GM18499 (cell line): ENCODE results near the gene NFASC.

Experiments
- ATAC-seq: cut with Tn5 transposase; IDR thresholded peaks from one replicate; pipeline ENCODE4 v1.9.1; 2021; ENCODE audit warnings: moderate number of reproducible peaks; ENCODE audit not compliant: insufficient read depth, unreplicated experiment

NFASC gene

GRCh38 chr1:204870160-204870912, at the start of gene NFASC:
NFASC (plus strand) TSS chr1:204870862; CDS start chr1:204944316, 73,454 bp downstream.
- no peak for ATAC-seq

DNA sequence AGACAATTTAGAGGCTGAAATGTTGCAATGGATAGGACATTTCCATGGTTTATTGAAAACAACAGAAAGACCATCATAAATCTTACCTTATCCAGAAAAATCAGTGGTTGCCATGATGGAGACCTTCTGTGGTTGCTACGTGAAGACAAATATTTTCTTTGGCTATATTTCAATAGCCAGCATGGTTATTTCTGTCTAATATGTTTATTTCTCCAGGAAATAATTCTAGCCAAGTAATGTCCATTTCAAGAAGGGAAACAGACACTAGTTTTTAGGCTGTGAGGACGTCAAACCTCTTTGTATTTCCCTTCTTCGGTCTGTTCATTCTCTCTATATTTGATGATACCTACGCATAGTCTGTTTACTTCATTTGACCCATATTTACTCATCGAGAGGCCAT, 49.2 kb upstream of the NFASC start:
- no peak for ATAC-seq

GRCh38 chr1:204821924-204822323, 48.7 kb upstream of the NFASC start:
- no peak for ATAC-seq

GRCh38 chr1:204826970-204827369, 43.7 kb upstream of the NFASC start:
- ATAC-seq, result no peak

DNA sequence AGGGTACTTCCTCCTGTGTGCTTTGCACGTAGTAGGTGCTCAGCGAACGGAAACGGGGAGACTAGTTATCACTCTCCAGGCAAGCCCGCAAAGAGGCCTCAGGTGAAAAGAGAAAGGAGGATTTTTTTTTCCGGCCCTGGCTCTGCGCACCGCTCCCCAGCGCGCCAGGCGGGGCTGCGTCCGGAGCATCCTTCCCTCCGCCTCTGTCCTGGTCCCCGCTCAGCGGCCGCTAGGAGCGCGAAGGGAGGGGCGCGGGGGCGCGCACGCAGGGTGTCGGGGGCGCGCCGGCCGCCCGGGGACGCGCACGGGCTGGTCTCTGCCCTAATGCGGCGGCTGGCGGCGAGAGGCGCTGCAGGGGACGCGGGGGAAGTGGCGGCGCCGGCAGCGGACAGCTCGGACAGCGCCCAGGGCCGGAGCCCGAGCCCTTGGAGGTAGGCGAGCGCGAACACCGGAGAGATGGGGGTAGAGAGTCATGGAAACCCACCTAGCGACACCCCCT, 42.3 kb upstream of the NFASC start:
- ATAC-seq, result no peak

DNA sequence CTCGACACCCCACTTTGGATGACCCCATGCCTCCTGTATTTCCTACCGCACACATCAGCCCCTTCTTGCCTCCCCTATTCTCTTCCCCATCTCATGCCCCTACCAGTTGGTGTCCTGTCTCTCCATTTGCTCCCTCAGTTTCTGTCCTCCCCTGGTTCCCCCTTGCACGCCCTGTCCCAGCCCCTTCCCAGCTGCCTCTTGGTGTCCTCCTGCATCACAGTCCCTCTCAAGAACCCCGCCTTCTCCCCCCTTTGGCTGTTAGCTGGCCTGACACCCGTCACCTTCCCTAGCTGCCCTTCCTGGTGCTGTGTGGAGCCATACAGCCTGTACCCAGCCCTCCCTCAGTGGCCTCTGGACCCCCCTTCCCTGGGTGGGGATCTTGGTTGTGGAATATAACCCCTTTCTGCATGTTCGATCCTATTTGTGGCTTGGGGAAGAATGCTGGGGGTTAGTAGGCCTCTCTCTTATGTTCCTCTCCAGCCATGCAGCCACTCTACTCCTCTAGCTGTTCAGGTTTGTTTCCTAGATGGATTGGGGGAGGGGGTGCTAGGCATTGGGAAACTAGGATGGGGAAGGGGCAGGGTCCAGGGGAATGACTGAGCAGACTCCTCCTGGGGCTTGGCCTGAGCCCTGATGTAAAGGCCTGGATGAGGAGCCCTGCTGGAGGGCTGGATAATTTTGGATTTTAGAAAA, 41.4 kb upstream of the NFASC start:
- no peak for ATAC-seq

GRCh38 chr1:204830747-204831146, 39.9 kb upstream of the NFASC start:
- ATAC-seq, result no peak

DNA sequence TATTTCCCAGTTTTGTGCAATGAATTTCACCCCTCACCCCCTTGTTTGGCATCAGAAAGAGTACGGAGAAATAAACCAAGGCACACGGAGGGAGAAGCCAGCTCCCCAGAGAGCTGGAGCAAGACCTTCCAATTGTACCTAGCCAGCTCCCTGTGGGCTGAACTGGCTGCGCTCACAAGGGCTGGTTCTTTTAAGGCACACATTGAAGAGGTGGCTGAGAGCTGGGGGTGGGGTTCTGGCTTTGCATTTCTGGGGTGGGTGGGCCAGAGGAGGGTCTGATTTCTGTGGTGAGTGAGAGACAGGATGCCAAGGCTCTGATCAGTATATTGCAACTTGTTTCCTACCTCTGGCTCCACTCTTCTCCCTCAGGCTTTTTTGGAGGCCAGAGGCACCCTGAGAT, 39.5 kb upstream of the NFASC start:
- no peak for ATAC-seq

DNA sequence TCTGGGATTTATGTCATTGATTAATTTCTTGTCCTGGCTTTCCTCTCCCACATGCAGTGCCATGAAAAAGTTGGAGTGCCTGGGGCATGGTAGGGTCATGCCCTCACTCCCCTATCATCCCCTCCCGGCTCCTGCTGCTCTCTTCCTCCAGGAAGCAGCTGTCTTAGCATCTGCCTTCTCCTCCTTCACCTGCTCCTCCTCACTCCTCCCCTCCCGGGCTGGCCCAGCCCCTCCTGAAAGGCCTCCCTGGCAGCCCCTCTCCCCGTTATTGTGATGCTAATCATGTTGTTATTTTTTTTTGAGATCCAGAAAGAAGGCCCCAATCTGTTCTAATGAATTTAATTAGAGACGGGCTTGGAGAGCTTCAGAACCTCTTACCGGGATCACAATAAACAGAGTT, 36.3 kb upstream of the NFASC start:
- ATAC-seq, result no peak

DNA sequence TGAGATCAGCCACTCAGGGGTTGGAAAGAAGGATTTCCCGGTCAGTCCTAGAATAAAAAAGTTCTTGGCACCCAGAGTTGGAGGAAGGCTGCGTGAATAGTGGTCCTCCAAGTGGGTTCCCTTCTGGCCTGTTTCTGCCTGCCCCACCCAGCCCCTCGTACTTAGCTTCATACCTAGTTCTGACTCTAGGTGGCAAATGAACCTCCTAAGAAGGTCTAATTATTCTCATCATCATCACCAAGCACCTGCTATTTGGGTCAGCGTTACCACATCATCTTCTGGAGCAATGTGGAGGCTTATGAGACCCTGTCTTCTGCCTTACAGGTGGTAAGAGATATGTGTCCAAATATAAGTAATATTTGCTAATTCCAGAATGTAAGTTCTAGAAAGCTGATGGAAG, 35.9 kb upstream of the NFASC start:
- no peak for ATAC-seq

DNA sequence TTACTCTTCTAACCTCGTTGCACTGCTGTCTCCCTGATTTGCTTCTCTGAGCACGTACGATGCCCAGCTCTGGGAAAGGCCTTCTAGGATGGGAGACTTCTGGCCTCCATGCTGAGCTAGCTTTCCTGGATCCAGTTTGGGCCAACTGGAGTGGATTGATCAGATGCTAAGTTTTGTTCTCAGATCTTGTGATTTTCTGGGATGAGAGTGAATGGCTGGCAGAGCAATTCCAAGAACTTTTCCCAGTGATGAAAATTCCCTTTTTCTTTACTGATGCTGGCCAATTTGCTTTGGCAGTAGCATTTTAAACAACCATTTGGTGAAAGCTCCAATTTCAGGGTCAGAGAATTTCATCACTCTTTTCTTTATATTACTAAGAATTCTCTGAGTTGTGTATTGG, 34.9 kb upstream of the NFASC start:
- ATAC-seq, result no peak

DNA sequence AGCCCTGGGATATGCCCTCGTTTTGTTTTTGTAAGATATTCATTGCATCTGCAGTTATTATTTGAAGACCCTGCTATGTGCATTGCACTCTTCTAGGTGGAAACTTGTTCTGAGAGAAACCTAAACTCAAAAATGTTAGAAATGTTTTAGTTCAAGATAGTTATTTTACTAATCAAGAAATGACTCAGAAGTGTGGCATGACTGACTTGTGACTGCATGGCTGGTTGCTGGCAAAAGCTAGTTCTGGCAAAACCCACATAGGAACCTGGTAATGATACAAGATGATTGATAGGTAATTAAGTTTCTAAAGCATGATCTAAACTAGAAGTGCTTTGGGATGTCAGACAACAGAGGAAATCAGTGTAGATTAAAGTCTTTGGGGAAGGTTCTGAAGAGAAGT, 33.8 kb upstream of the NFASC start:
- no peak for ATAC-seq

DNA sequence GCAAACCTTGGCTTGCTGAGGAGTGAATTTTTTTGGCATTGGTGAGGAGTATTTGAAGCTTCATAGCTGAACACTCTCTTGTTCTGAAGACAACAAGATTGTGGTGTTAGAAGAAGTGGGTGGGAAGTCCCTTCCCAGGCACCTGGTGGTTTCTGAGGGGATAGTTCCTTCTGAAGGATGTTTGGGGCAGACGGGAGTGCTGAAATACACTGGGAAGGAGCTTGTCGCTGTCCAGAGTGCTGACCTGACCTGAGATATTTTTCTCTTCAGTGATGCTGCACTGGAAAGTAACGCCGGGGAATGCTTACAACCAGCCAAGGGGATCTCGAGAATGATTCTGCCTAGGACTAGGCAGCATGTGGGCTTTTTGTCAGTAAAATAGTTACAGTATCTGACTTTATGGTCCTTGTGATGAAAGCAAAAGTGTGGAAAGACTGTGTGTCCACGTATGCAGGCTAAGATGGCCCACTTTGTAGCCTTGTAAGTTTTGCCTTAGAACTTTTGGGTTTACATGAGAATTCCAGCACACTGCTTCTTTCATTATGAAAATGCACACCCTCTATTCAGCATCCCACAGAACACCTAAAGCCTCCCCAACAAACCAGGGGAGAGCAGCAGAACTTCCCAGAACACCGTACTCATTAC, 33.1 kb upstream of the NFASC start:
- ATAC-seq, result no peak

DNA sequence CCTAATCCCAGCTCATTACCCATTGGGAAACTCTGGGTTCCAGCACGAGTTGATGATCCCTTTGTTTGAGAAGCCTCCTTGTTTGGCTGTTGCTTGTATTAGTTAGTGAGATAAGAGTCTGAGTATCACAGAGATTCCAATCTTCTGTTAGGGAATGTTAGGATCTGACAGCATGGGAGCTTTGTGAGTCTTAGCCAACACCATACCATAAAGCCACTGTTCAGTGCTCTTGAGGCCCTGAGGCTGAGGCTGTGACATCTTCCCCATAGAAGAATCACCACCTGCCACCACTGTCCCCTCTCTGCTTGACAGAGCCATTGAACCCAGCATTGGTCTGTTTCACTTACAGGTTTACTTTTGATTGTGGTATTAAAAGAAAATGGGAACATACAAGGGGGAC, 29.3 kb upstream of the NFASC start:
- ATAC-seq, result no peak

GRCh38 chr1:204841798-204842197, 28.9 kb upstream of the NFASC start:
- ATAC-seq, result no peak

- no peak for ATAC-seq
These were observed 28.3 kb upstream of the NFASC start for GRCh38 chr1:204842369-204842768.

- no peak for ATAC-seq
These were observed 27.8 kb upstream of the NFASC start for GRCh38 chr1:204842892-204843291.

GRCh38 chr1:204846546-204846945, 24.1 kb upstream of the NFASC start:
- ATAC-seq, result no peak

DNA sequence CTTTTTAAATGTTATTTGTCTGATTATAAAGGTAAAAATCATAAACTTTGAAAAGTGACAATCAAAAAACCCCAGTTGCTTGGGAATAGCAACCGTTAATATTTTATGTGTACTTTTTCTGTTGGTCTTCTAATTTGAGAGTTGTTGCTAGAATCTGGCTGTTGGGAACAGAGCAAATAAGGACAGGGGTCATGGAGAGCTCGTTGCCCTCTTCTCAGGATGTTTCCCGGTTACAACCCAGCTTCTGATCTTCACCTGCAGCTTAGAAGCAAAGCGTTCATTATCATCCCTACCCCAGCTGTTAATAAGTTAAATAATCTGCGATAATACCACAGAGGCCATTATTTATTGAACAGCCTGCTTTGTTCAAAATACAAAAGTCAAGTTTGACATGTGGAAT, 22.1 kb upstream of the NFASC start:
- no peak for ATAC-seq

- no peak for ATAC-seq
These were observed 17.8 kb upstream of the NFASC start for GRCh38 chr1:204852854-204853253.

DNA sequence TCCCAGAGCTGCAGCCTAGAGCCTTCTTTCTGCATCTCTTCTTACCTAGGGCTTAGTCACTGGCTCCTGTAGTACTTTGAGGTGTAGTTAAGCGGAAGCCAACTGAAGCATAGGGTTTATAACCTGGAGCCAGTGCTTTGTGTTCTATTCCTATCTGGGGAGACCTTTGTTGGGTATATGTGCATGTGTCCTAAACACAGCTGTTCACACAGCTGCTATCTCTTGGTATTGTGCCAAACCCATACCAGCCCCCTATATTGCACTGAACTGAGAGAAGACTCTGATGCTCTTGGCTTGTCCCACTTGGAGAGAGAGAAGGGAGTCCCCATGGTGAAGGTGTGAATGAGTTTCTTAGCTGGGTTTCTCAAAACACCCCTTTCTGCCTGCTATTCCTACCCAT, 17.2 kb upstream of the NFASC start:
- no peak for ATAC-seq
